Measurements from ENCODE around the gene GPR15. TPM values are rescaled to one million over a fixed set of nuclear protein-coding genes. Genes with fewer than 3 reads are reported as not detected.

The GPR15 gene
- total and polyA plus RNA-seq, 2 experiments from 2014 or later: not detected

DNA sequence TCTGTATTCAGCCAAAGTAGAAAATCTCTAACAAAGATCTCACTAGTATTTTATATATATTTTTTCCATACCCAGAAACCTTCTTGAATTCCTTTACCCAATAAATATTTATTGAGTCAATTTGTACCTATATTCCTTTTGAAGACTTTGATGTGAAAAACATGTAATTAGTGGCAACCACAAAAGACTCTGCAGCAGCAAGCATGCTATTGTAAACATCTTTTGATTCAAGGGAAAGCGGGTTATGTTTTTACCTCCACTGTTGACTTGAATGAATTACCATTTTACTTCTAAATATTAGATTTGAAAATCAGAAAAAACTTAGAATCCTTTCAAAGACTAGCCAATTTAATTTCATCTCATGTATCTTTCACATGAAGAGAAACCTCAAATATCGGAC is 2.4 kb downstream of the GPR15 start (continued):
- TF ChIP-seq, protein P1, sequence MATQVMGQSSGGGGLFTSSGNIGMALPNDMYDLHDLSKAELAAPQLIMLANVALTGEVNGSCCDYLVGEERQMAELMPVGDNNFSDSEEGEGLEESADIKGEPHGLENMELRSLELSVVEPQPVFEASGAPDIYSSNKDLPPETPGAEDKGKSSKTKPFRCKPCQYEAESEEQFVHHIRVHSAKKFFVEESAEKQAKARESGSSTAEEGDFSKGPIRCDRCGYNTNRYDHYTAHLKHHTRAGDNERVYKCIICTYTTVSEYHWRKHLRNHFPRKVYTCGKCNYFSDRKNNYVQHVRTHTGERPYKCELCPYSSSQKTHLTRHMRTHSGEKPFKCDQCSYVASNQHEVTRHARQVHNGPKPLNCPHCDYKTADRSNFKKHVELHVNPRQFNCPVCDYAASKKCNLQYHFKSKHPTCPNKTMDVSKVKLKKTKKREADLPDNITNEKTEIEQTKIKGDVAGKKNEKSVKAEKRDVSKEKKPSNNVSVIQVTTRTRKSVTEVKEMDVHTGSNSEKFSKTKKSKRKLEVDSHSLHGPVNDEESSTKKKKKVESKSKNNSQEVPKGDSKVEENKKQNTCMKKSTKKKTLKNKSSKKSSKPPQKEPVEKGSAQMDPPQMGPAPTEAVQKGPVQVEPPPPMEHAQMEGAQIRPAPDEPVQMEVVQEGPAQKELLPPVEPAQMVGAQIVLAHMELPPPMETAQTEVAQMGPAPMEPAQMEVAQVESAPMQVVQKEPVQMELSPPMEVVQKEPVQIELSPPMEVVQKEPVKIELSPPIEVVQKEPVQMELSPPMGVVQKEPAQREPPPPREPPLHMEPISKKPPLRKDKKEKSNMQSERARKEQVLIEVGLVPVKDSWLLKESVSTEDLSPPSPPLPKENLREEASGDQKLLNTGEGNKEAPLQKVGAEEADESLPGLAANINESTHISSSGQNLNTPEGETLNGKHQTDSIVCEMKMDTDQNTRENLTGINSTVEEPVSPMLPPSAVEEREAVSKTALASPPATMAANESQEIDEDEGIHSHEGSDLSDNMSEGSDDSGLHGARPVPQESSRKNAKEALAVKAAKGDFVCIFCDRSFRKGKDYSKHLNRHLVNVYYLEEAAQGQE (IDR thresholded peaks at IDR 0.05; ENCODE audit: unreplicated experiment): no peak
- no peak for TF ChIP-seq JUNB (IDR thresholded peaks at IDR 0.05; ENCODE audit: unreplicated experiment)
- TF ChIP-seq, protein P2, sequence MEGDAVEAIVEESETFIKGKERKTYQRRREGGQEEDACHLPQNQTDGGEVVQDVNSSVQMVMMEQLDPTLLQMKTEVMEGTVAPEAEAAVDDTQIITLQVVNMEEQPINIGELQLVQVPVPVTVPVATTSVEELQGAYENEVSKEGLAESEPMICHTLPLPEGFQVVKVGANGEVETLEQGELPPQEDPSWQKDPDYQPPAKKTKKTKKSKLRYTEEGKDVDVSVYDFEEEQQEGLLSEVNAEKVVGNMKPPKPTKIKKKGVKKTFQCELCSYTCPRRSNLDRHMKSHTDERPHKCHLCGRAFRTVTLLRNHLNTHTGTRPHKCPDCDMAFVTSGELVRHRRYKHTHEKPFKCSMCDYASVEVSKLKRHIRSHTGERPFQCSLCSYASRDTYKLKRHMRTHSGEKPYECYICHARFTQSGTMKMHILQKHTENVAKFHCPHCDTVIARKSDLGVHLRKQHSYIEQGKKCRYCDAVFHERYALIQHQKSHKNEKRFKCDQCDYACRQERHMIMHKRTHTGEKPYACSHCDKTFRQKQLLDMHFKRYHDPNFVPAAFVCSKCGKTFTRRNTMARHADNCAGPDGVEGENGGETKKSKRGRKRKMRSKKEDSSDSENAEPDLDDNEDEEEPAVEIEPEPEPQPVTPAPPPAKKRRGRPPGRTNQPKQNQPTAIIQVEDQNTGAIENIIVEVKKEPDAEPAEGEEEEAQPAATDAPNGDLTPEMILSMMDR (conservative IDR thresholded peaks at IDR 0.05; ENCODE audit: low read depth in 2 of 2): no peak
- TF ChIP-seq STAT1 (IDR thresholded peaks at IDR 0.05; ENCODE audit: unreplicated experiment): no peak

DNA sequence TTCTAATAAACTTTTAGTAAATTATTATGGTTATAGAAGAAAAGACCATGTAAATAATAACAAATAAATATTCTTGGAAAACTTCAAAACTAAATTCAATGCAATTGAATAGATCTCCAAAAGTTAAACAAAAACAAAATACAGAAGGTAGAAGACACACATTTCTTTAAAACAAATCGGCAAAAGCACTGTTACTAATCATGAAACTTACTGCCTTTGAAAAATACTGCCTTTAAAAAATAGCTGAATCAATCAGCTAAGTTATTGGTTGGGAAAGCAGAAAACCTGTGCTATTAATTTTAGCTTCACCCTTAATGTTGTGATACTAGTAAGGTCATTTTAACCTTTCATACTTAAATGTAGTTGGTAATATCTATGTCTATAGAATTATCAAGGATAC is 3.0 kb downstream of the GPR15 start:
- no peaks in the 10 kb centered on the region for H3K36me3 Mint-ChIP-seq (ENCODE audit: low read depth)
- no peaks in the 10 kb centered on the region for H3K9me2 ChIP-seq (ENCODE audit: insufficient read depth)
- no peaks in the 10 kb centered on the region for H3K9me3 Mint-ChIP-seq
- ATAC-seq: no peak
- DNase-seq (ENCODE audit: low spot score): no peak
- H3K79me2 ChIP-seq (replicated peaks; ENCODE audit: insufficient read depth): no peaks in the 10 kb centered on the region
- H3K4me1 ChIP-seq (ENCODE audit: insufficient read depth): no peaks in the 10 kb centered on the region
- no peaks in the 10 kb centered on the region for H3K4me1 Mint-ChIP-seq
- TF ChIP-seq POLR2AphosphoS5 (IDR thresholded peaks at IDR 0.05; ENCODE audit: low read depth) (no peak), ZNF331 (CRISPR knock-in tag; IDR thresholded peaks at IDR 0.05; ENCODE audit: low read depth) (no peak), STAT1 (IDR thresholded peaks at IDR 0.05; ENCODE audit: unreplicated experiment) (no peak), CREB1 (CRISPR knock-in tag; IDR thresholded peaks at IDR 0.05; ENCODE audit: low read depth) (no peak), NANOG (IDR thresholded peaks at IDR 0.05; ENCODE audit: borderline replicate concordance) (no peak), JUNB (IDR thresholded peaks at IDR 0.05; ENCODE audit: unreplicated experiment) (no peak), EZH2 (IDR thresholded peaks at IDR 0.05; ENCODE audit: low read depth, unreplicated experiment) (no peak)
- TF ChIP-seq, protein P2 (conservative IDR thresholded peaks at IDR 0.05; ENCODE audit: low read depth in 2 of 2): no peak
- TF ChIP-seq, protein P1 (IDR thresholded peaks at IDR 0.05; ENCODE audit: unreplicated experiment): no peak
- TF ChIP-seq, protein P3, sequence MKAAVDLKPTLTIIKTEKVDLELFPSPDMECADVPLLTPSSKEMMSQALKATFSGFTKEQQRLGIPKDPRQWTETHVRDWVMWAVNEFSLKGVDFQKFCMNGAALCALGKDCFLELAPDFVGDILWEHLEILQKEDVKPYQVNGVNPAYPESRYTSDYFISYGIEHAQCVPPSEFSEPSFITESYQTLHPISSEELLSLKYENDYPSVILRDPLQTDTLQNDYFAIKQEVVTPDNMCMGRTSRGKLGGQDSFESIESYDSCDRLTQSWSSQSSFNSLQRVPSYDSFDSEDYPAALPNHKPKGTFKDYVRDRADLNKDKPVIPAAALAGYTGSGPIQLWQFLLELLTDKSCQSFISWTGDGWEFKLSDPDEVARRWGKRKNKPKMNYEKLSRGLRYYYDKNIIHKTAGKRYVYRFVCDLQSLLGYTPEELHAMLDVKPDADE (IDR thresholded peaks at IDR 0.05): no peak
- H2AFZ ChIP-seq: no peak overlapping the region
- H3K4me3 Mint-ChIP-seq: no peak overlapping the region
- H3K27ac ChIP-seq (ENCODE audit: low read depth): no peak overlapping the region
- no peaks in the 10 kb centered on the region for H3F3A ChIP-seq (replicated peaks; ENCODE audit: low read depth)
- H3K4me3 ChIP-seq: no peak overlapping the region
- H3K27me3 ChIP-seq (ENCODE audit: insufficient read depth): no peaks in the 10 kb centered on the region
- H3K36me3 ChIP-seq (ENCODE audit: insufficient read depth): no peaks in the 10 kb centered on the region
- H3K27ac Mint-ChIP-seq: no peak overlapping the region
- no peak overlapping the region for H3K4me2 ChIP-seq
- H3K27me3 Mint-ChIP-seq (ENCODE audit: insufficient read depth, low read depth, poor library complexity): peaks cover 2% of the 10 kb centered on the region
- no peaks in the 10 kb centered on the region for H4K20me1 ChIP-seq (replicated peaks; ENCODE audit: insufficient read depth)
